ENCODE results near the gene NPM1. TPM values are rescaled to one million over a fixed set of nuclear protein-coding genes. Genes with fewer than 3 reads are reported as not detected.

The NPM1 gene, protein sequence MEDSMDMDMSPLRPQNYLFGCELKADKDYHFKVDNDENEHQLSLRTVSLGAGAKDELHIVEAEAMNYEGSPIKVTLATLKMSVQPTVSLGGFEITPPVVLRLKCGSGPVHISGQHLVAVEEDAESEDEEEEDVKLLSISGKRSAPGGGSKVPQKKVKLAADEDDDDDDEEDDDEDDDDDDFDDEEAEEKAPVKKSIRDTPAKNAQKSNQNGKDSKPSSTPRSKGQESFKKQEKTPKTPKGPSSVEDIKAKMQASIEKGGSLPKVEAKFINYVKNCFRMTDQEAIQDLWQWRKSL
- 612 TPM for total RNA-seq
- 611 TPM for polyA plus RNA-seq (ENCODE audit: insufficient read depth, low read depth, low replicate concordance)
- long read RNA-seq, donor 1, transcript NPM1-202 (10 exons, 1,237 nt): minor isoform, 11 of 487 reads
- long read RNA-seq, donor 1, transcript NPM1-203 (10 exons, 1,598 nt): minor isoform, 21 of 487 reads
- long read RNA-seq, donor 1, transcript NPM1-205 (5 exons, 670 nt): minor isoform, 10 of 487 reads
- long read RNA-seq, donor 1, transcript NPM1-201 (11 exons, 1,758 nt): major isoform, 296 of 487 reads
- long read RNA-seq, donor 1, partial matches to known transcripts: 128 of 487 reads
- long read RNA-seq, donor 1, other reads (novel, unspliced or antisense): 13 of 487 reads
- long read RNA-seq, donor 2, transcript NPM1-205 (5 exons, 670 nt): minor isoform, 16 of 661 reads
- long read RNA-seq, donor 2, transcript NPM1-203 (10 exons, 1,598 nt): minor isoform, 22 of 661 reads
- long read RNA-seq, donor 2, transcript NPM1-202 (10 exons, 1,237 nt): minor isoform, 11 of 661 reads
- long read RNA-seq, donor 2, transcript NPM1-201 (11 exons, 1,758 nt): major isoform, 354 of 661 reads
- long read RNA-seq, donor 2, partial matches to known transcripts: 238 of 661 reads
- long read RNA-seq, donor 2, other reads (novel, unspliced or antisense): 11 of 661 reads
- long read RNA-seq, donor 3, transcript NPM1-203 (10 exons, 1,598 nt): minor isoform, 28 of 767 reads
- long read RNA-seq, donor 3, transcript NPM1-205 (5 exons, 670 nt): minor isoform, 36 of 767 reads
- long read RNA-seq, donor 3, transcript NPM1-202 (10 exons, 1,237 nt): minor isoform, 12 of 767 reads
- long read RNA-seq, donor 3, transcript NPM1-201 (11 exons, 1,758 nt): major isoform, 450 of 767 reads
- long read RNA-seq, donor 3, partial matches to known transcripts: 201 of 767 reads
- long read RNA-seq, donor 3, other reads (novel, unspliced or antisense): 27 of 767 reads
- long read RNA-seq, donor 4, transcript NPM1-203 (10 exons, 1,598 nt): minor isoform, 10 of 330 reads
- long read RNA-seq, donor 4, transcript NPM1-201 (11 exons, 1,758 nt): major isoform, 223 of 330 reads
- long read RNA-seq, donor 4, transcript NPM1-205 (5 exons, 670 nt): minor isoform, 5 of 330 reads
- long read RNA-seq, donor 4, transcript NPM1-202 (10 exons, 1,237 nt): minor isoform, 5 of 330 reads
- long read RNA-seq, donor 4, partial matches to known transcripts: 76 of 330 reads
- long read RNA-seq, donor 4, other reads (novel, unspliced or antisense): 6 of 330 reads
- long read RNA-seq, donor 5, transcript NPM1-201 (11 exons, 1,758 nt): major isoform, 22 of 28 reads
- long read RNA-seq, donor 5, partial matches to known transcripts: 0 of 28 reads
- long read RNA-seq, donor 5, other reads (novel, unspliced or antisense): 0 of 28 reads
- long read RNA-seq, donor 6, transcript NPM1-202 (10 exons, 1,237 nt): minor isoform, 29 of 1,682 reads
- long read RNA-seq, donor 6, transcript NPM1-203 (10 exons, 1,598 nt): minor isoform, 57 of 1,682 reads
- long read RNA-seq, donor 6, transcript NPM1-201 (11 exons, 1,758 nt): major isoform, 912 of 1,682 reads
- long read RNA-seq, donor 6, transcript NPM1-205 (5 exons, 670 nt): minor isoform, 53 of 1,682 reads
- long read RNA-seq, donor 6, partial matches to known transcripts: 550 of 1,682 reads
- long read RNA-seq, donor 6, other reads (novel, unspliced or antisense): 56 of 1,682 reads
- long read RNA-seq, donor 7, transcript NPM1-201 (11 exons, 1,758 nt): major isoform, 242 of 278 reads
- long read RNA-seq, donor 7, transcript NPM1-202 (10 exons, 1,237 nt): minor isoform, 6 of 278 reads
- long read RNA-seq, donor 7, transcript NPM1-203 (10 exons, 1,598 nt): minor isoform, 18 of 278 reads
- long read RNA-seq, donor 7, partial matches to known transcripts: 5 of 278 reads
- long read RNA-seq, donor 7, other reads (novel, unspliced or antisense): 7 of 278 reads
- long read RNA-seq, donor 8, transcript NPM1-203 (10 exons, 1,598 nt): minor isoform, 22 of 600 reads
- long read RNA-seq, donor 8, transcript NPM1-205 (5 exons, 670 nt): minor isoform, 26 of 600 reads
- long read RNA-seq, donor 8, transcript NPM1-201 (11 exons, 1,758 nt): major isoform, 319 of 600 reads
- long read RNA-seq, donor 8, transcript NPM1-202 (10 exons, 1,237 nt): minor isoform, 8 of 600 reads
- long read RNA-seq, donor 8, partial matches to known transcripts: 181 of 600 reads
- long read RNA-seq, donor 8, other reads (novel, unspliced or antisense): 35 of 600 reads
- long read RNA-seq, donor 9, transcript NPM1-202 (10 exons, 1,237 nt): minor isoform, 6 of 283 reads
- long read RNA-seq, donor 9, transcript NPM1-203 (10 exons, 1,598 nt): minor isoform, 13 of 283 reads
- long read RNA-seq, donor 9, transcript NPM1-201 (11 exons, 1,758 nt): major isoform, 176 of 283 reads
- long read RNA-seq, donor 9, transcript NPM1-205 (5 exons, 670 nt): minor isoform, 8 of 283 reads
- long read RNA-seq, donor 9, partial matches to known transcripts: 74 of 283 reads
- long read RNA-seq, donor 9, other reads (novel, unspliced or antisense): 0 of 283 reads
- long read RNA-seq, donor 10, transcript NPM1-212 (2 exons, 640 nt): minor isoform, 12 of 519 reads
- long read RNA-seq, donor 10, transcript NPM1-201 (11 exons, 1,758 nt): major isoform, 291 of 519 reads
- long read RNA-seq, donor 10, transcript NPM1-203 (10 exons, 1,598 nt): minor isoform, 18 of 519 reads
- long read RNA-seq, donor 10, transcript NPM1-202 (10 exons, 1,237 nt): minor isoform, 11 of 519 reads
- long read RNA-seq, donor 10, partial matches to known transcripts: 144 of 519 reads
- long read RNA-seq, donor 10, other reads (novel, unspliced or antisense): 28 of 519 reads

- intact Hi-C loops (cut with DNase I): no loop called here
- peaks cover 0 to 12% (median 9%) of the 10 kb centered on the region in 3 donors for H3K4me1 ChIP-seq (ENCODE audit: control insufficient read depth in 2 of 3, insufficient read depth in 2 of 3, low read depth in 1 of 3, low read length in 3 of 3)
- peaks cover 0 to 22% (median 6%) of the 10 kb centered on the region in 3 donors for H3K36me3 ChIP-seq (ENCODE audit: control insufficient read depth in 2 of 3, insufficient read depth in 3 of 3, low read length in 3 of 3)
- FAIRE-seq: no peak
- no peaks in the 10 kb centered on the region for H3K9me3 ChIP-seq (ENCODE audit: control insufficient read depth in 2 of 3, insufficient read depth in 1 of 3, low read length in 3 of 3)
- peak; percentile 99 to 100 (median 99) for DNase-seq
- H3K4me3 ChIP-seq (ENCODE audit: low read length in 3 of 3): peak within 1 kb of the TSS; percentile 81 to 96 (median 92)
- H3K27ac ChIP-seq (ENCODE audit: low read depth in 2 of 2, low read length in 2 of 2): peak within 1 kb of the TSS; percentile 72 to 85
- no peaks in the 10 kb centered on the region for H3K27me3 ChIP-seq (ENCODE audit: control insufficient read depth, insufficient read depth, low read length)
- TF ChIP-seq CTCF (IDR thresholded peaks at IDR 0.05; ENCODE audit: borderline replicate concordance, extremely low read depth, insufficient read depth): no peak
- H3K9ac ChIP-seq (ENCODE audit: low read length in 3 of 3): peak within 1 kb of the TSS; percentile 79 to 97 (median 91)
Observed at GRCh38 chr5:171387345-171387969, at the start of gene NPM1. TSS of gene NPM1 (plus strand) at chr5:171387849. CDS start at chr5:171387949, 100 bp downstream.

GRCh38 chr5:171340042-171340441 is 47.6 kb upstream of the NPM1 start:
- DNase-seq (no peak), FAIRE-seq (no peak)
- Histone ChIP-seq H3K4me1 (ENCODE audit: control insufficient read depth in 2 of 3, insufficient read depth in 2 of 3, low read depth in 1 of 3, low read length in 3 of 3) (no peaks in the 10 kb centered on the region), H3K27me3 (ENCODE audit: control insufficient read depth, insufficient read depth, low read length) (peaks cover 7% of the 10 kb centered on the region), H3K4me3 (ENCODE audit: low read length in 3 of 3) (no peak overlapping the region), H3K27ac (ENCODE audit: low read depth in 2 of 2, low read length in 2 of 2) (no peak overlapping the region), H3K9me3 (ENCODE audit: control insufficient read depth in 2 of 3, insufficient read depth in 1 of 3, low read length in 3 of 3) (no peaks in the 10 kb centered on the region), H3K9ac (ENCODE audit: low read length in 3 of 3) (no peak overlapping the region), H3K36me3 (ENCODE audit: control insufficient read depth in 2 of 3, insufficient read depth in 3 of 3, low read length in 3 of 3) (no peaks in the 10 kb centered on the region)
- intact Hi-C loops (cut with DNase I): no loop called here
- no peak for TF ChIP-seq CTCF (IDR thresholded peaks at IDR 0.05; ENCODE audit: borderline replicate concordance, extremely low read depth, insufficient read depth)

Data from kidney (tissue), 22 donors.